ENCODE results near the gene VWA3B. TPM values are rescaled to one million over a fixed set of nuclear protein-coding genes. Genes with fewer than 3 reads are reported as not detected.

The VWA3B gene
- total RNA-seq, 2 donors from 2014 or later, result not detected

- Histone ChIP-seq H3K4me1 (no peaks in the 10 kb centered on the region), H3K9me3 (peaks cover 0 to 9% of the 10 kb centered on the region in 2 donors), H3K4me3 (no peak overlapping the region), H3K27me3 (no peaks in the 10 kb centered on the region), H3K36me3 (no peaks in the 10 kb centered on the region), H3K27ac (no peak overlapping the region)
- DNase-seq (ENCODE audit: low spot score), result no peak
- TF ChIP-seq CTCF (IDR thresholded peaks at IDR 0.05), result no peak
Observed at GRCh38 chr2:98333922-98334321, 247.0 kb downstream of the VWA3B start.

- TF ChIP-seq CTCF (IDR thresholded peaks at IDR 0.05), result no peak
- H3K4me3 ChIP-seq, result no peak overlapping the region
- H3K27me3 ChIP-seq, result no peaks in the 10 kb centered on the region
- peaks cover 0 to 9% of the 10 kb centered on the region in 2 donors for H3K9me3 ChIP-seq
- no peak overlapping the region for H3K27ac ChIP-seq
- no peaks in the 10 kb centered on the region for H3K4me1 ChIP-seq
- H3K36me3 ChIP-seq, result no peaks in the 10 kb centered on the region
- DNase-seq (ENCODE audit: low spot score), result no peak
Observed at GRCh38 chr2:98334439-98335078, 247.6 kb downstream of the VWA3B start.

- H3K4me3 ChIP-seq, result no peak overlapping the region
- H3K4me1 ChIP-seq, result no peaks in the 10 kb centered on the region
- peaks cover 0 to 9% of the 10 kb centered on the region in 2 donors for H3K9me3 ChIP-seq
- no peaks in the 10 kb centered on the region for H3K36me3 ChIP-seq
- TF ChIP-seq CTCF (IDR thresholded peaks at IDR 0.05), result no peak
- H3K27ac ChIP-seq, result no peak overlapping the region
- DNase-seq (ENCODE audit: low spot score), result no peak
- H3K27me3 ChIP-seq, result no peaks in the 10 kb centered on the region
Observed at GRCh38 chr2:98335271-98335670, 248.3 kb downstream of the VWA3B start.

- no peak for TF ChIP-seq CTCF (IDR thresholded peaks at IDR 0.05)
- peaks cover 4 to 5% of the 10 kb centered on the region in 2 donors for H3K27me3 ChIP-seq
Observed at GRCh38 chr2:98341241-98341640, 254.3 kb downstream of the VWA3B start.

GRCh38 chr2:98343285-98343684 is 256.3 kb downstream of the VWA3B start:
- no peaks in the 10 kb centered on the region for H3K36me3 ChIP-seq
- DNase-seq (ENCODE audit: low spot score), result no peak
- H3K4me1 ChIP-seq, result peaks cover 0 to 13% of the 10 kb centered on the region in 2 donors
- no peak for TF ChIP-seq CTCF (IDR thresholded peaks at IDR 0.05)
- H3K9me3 ChIP-seq, result peaks cover 0 to 5% of the 10 kb centered on the region in 2 donors
- H3K27me3 ChIP-seq, result peaks cover 16 to 25% of the 10 kb centered on the region in 2 donors
- no peak overlapping the region for H3K27ac ChIP-seq
- H3K4me3 ChIP-seq, result no peak overlapping the region

More at GRCh38 chr2:98341241-98341640, 254.3 kb downstream of the VWA3B start:
- H3K36me3 ChIP-seq, result no peaks in the 10 kb centered on the region
- no peak overlapping the region for H3K4me3 ChIP-seq
- H3K9me3 ChIP-seq, result peaks cover 0 to 9% of the 10 kb centered on the region in 2 donors
- DNase-seq (ENCODE audit: low spot score), result no peak
- H3K27ac ChIP-seq, result no peak overlapping the region
- peaks cover 0 to 2% of the 10 kb centered on the region in 2 donors for H3K4me1 ChIP-seq
